CD4-positive, alpha-beta T cell treated with Interleukin-12 subunit alpha and Interleukin-12 subunit beta, for 1 hour (primary cell): ENCODE measurements around the gene RPL29.
A peak's percentile ranks its signal among the peaks of the same experiment; 100 is the strongest.
"Not testable (repeated sequence)": the region's sequence is repeated elsewhere in the genome, so short reads cannot be mapped to it uniquely, and the experiment has no call there.

ENCODE experiments used
- DNase-seq: peaks from one replicate; pipeline ENCODE4 v3.0.0-alpha.2; 2020

Gene RPL29

DNA sequence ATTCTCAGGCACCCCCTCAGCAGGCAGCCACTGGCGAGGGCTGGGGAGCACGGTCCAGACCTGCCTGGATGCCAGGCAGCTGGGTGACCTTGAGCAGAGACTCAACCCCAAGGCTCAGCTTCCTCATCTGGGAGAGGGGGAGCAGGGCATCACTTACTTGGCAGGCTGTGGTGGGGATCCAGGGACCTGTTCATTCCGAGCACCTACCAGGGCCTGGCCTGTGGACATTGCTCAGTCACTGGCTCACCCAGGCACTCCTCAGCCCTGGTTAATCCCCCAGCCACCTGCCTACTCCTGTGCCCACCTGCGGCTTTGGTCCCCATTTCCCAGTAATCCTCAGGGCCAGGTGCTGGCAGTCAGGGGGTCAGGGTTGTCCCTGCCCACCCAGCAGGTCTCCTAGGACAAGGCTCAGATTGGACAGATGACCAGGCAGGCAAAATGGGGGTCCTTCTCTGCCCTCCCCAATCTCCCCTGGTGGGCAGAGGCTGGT is 9.3 kb upstream of the RPL29 start:
- no peak for DNase-seq

GRCh38 chr3:52004163-52004787 is 8.6 kb upstream of the RPL29 start:
- no peak for DNase-seq

- DNase-seq: no peak
Observed at GRCh38 chr3:52002748-52003147, 7.1 kb upstream of the RPL29 start.

DNA sequence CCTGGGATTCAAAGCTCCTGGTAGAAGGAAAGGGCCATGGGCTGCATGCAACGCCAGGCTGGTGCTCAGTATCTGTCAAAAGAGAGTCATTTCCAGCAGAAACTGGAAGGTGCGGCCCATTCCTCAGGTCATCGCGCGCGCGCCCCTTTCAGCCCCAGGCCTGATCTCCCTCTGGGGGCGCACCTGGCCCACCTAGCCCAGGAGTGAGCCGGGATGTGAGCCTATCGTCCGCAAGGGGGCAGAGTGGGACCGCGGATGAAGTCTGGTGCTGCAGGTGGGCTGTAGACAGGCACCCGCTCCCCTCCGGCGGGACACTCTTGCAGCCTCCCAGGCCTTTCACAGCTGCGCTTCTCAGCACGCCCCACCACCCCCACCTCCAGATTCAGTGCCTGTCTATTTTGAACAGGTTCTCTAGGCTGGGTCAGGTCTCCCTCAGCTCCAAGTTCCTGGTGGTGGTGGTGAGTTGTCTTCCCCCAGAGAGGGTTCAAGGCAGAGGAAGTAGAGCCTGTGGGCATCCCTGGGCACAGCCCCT is 5.8 kb upstream of the RPL29 start:
- peak; percentile 88 for DNase-seq

DNA sequence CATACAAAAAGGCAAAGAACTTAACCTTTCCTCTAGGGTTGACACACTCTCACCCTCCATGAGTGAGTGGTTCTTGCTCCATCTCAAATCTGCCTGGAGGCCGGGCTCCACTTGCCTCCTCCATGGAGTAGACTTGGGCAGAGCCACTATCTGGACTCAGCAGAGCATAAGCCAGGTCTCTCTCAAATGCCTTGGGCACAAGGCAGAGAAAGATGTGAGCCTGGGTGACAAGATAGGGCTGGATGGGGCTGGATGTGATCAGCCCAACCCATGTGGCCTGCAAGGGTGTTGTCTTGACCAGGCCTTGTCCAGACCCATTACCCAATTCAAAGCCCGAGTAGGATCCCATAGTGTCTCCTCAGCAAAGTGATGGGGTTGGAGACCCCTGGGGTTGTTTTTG is 4.2 kb upstream of the RPL29 start:
- no peak for DNase-seq

GRCh38 chr3:51998774-51999173 is 3.1 kb upstream of the RPL29 start:
- DNase-seq: no peak

DNA sequence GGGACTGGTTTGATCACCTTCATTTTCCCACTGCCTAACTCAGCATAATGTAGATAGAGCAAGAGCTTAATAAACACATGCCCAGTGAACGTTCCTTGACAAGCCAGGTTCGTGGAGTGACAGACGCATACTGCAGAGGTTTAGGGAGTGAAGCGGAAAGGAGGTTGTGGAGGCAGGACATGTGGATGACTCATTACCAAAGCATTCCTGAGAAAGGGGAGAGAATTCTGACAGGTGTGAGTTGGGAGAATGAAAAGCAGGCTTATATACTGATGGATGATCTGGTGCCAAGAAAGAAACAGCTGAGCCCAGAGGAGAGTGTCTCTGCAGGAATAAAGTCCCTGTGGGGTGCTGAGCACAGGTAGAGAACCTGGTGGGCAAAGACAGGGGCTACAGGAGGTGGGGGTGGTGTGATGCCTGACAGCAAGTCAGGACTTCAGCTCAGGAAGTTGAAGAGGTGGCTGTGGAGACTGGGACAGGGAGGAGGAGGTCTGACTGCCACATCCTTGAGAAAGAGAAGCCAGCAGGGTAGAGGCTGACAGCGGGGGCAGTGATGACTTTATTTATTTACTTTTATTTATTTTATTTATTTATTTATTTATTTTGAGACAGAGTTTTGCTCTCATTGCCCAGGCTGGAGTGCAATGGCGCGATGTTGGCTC is 2.4 kb upstream of the RPL29 start:
- DNase-seq: no peak

- no peak for DNase-seq
Observed at GRCh38 chr3:51997172-51997571, 1.5 kb upstream of the RPL29 start.

DNA sequence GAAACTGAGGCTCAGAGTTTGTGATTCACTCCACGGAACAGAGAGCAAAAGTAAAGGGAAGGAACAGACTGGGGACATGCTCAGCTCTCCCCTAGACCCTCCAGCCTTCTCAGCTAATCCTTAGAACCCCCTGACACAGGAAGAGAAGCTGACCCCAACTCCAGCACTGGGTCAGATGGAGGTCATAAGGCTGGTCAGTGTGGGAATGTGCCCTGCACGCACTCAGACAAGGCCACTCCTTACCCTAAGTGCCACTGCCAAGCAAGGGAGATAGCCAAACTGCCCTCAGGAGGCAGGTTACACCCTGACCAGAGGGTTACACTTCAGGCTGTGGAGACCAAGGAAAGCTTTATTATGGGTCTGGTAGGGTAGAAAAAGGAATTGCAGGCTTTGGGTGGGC is 1.2 kb downstream of the RPL29 start:
- DNase-seq: no peak

DNA sequence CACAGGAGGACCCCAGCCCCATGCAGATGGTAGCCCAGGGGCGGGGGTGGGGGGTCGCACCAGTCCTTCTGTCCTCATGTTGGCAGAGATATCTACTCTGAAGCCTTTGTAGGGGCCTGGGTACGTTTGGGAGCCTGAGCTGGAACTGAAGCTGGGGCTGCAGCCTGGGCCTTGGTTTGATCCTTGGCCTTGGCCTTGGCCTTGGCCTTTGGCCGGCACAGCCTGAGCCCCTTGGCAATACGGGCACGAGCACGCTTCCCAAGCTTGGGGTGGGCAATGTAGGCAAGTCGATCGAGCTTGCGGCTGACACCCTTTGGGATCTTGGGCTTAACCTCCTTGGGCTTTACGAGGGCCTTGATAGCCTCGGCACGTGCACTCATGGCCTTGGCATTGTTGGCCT is 2.0 kb downstream of the RPL29 start:
- DNase-seq: not testable (repeated sequence)

GRCh38 chr3:51992017-51992682 is 3.5 kb downstream of the RPL29 start:
- DNase-seq: no peak

GRCh38 chr3:51990501-51990971 is 5.2 kb downstream of the RPL29 start:
- not testable (repeated sequence) for DNase-seq

GRCh38 chr3:51988286-51989146 is 7.2 kb downstream of the RPL29 start:
- DNase-seq: no peak

GRCh38 chr3:51987568-51987967 is 8.1 kb downstream of the RPL29 start:
- DNase-seq: no peak

DNA sequence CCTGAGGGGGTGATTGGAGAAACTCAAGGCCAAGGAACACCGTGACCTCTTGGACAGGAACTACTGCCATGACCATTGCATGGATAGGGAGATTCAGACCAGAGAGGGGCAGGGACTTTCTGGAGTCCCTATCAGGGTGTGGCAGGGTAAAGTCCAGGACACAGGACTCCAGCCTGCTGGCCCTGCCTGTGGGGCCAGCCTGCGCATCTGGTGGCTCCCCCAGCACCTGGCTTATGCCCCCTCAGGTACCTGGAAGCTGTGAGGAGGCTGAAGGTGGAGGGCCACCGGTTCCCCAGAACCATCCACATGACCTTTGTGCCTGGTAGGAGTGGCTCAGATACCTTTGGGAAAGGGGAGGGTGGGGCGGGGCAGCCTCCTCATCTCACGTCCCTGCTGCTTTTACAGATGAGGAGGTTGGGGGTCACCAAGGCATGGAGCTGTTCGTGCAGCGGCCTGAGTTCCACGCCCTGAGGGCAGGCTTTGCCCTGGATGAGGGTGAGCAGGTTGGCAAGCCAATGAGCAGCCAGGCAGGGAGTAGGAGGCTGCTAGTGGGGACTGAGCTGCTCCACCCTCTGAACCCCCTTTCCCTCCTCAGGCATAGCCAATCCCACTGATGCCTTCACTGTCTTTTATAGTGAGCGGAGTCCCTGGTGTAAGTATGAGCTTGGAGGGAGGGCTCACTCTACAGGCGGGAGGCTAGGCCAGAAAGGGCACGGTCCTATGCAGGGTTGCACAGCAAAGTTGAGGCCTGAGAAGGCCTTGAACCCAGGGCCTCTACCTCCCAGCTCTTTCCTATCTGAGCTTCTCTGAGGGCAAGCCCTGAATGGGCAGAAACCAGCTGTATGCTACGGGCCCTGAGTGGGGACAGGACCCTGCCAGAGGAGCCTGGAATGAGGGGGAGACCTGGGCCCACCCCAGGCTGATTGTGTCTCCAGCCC is 9.4 kb downstream of the RPL29 start:
- no peak for DNase-seq

- no peak for DNase-seq
Observed at GRCh38 chr3:51985063-51985462, 10.6 kb downstream of the RPL29 start.

DNA sequence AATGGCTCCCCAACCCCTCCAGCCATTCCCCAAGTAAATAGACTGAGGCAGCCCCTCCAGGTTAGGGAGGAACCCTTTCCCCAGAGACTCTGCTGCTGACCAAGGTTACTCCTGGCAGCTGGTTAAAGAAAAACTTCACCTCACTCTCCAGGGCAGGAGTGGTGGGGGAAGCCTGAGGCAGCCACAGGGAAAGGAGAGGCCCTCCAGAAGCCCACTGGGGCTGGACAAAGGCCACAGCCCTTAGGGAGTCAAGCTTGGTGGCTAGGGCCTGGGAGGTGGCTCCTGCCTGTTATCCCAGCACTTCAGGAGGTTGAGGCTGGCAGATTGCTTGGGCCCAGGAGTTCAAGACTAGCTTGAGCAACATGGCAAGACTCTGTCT is 11.4 kb downstream of the RPL29 start:
- no peak for DNase-seq

DNA sequence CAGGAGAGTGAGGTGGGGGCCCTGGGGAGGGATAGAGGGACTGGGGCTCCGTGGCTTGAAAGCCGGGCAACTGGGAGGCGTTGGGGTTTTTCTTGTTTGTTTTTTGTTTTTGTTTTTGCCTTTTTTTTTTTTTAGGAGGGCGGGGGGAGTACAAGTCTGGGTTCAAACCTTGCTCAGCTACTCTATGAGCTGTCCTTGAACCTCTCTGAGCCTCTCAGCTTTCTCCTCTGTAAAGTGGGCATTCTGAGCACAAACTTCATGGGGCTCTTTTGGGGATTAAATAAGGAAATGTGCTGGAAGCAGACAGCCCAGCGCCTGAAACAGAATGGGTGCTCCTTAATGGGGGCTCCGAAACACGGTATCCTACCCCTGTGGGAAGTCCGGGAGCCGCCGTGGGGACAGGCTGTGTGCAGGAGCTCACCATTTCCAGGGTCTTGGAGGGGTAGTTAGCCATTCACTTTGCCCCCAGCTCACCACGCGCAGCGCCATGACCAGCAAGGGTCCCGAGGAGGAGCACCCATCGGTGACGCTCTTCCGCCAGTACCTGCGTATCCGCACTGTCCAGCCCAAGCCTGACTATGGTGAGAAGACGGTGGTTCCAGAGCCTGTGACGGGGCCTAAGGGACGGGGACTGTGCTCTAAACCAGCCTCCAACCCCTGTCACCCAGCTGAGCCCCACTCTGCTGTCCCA is 12.0 kb downstream of the RPL29 start:
- DNase-seq: no peak

- DNase-seq: peak; percentile 77
Observed at GRCh38 chr3:51982838-51983577, 12.7 kb downstream of the RPL29 start, which contains the start of gene ACY1. TSS of gene ACY1 (plus strand) at chr3:51983535. CDS start at chr3:51984065, 530 bp downstream.

DNA sequence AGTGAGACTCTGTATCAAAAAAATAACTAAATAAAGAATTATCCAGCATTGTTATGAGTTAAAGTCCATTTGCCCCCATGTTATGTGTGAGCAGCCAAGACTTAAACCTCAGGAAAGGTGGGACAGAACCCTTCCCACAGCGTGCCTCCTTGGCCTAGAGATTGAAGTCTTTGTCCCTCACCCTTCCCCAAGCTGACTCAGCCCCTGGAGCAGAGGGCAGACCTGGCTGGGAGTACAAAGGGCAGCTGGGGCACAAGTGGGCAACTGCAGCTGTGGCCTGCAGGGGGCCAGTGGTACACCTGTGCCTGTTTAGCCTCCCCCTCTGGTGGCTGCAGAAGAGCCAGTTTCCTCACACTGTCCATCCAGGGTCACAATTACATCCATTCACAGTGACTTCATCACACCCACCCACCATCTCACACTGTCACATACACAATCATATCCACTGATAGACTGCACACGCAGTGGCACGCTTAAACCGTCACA is 13.3 kb downstream of the RPL29 start:
- DNase-seq: peak; percentile 24
